ENCODE results near the gene PLCH1. TPM values are rescaled to one million over a fixed set of nuclear protein-coding genes. Genes with fewer than 3 reads are reported as not detected.

The PLCH1 gene
- total and polyA plus RNA-seq, 4 donors: 0.03 to 1.0 (median 0.22) TPM

GRCh38 chr3:155743606-155744005 is 1.3 kb downstream of the PLCH1 start:
- Histone ChIP-seq H3K27me3 (ENCODE audit: control insufficient read depth in 4 of 4, insufficient read depth in 4 of 4, low read length in 3 of 4) (no peaks in the 10 kb centered on the region), H3K36me3 (ENCODE audit: control insufficient read depth in 4 of 4, insufficient read depth in 3 of 4, low read depth in 1 of 4, low read length in 3 of 4) (no peaks in the 10 kb centered on the region), H3K4me1 (ENCODE audit: control insufficient read depth in 4 of 4, insufficient read depth in 4 of 4, low read length in 3 of 4) (peaks cover 0 to 16% (median 8%) of the 10 kb centered on the region in 4 donors), H3K27ac (ENCODE audit: low read depth in 1 of 2, low read length in 2 of 2) (no peak overlapping the region), H3K4me3 (ENCODE audit: low read depth in 1 of 3, low read length in 3 of 3) (peak overlapping the region; percentile 61 to 77 (median 62)), H3K9me3 (ENCODE audit: control insufficient read depth in 4 of 4, low read length in 3 of 4) (no peaks in the 10 kb centered on the region), H3K9ac (ENCODE audit: low read depth in 1 of 2, low read length in 2 of 2) (peak overlapping the region; percentile 28 to 61)
- WGBS: 13% methylated on average over 8 of the region's 8 CpGs
- TF ChIP-seq ZBTB33 (IDR thresholded peaks at IDR 0.05): no peak
- no peak for TF ChIP-seq YY1 (IDR thresholded peaks at IDR 0.05)
- TF ChIP-seq RXRA (IDR thresholded peaks at IDR 0.05): no peak
- no peak for TF ChIP-seq CTCF (IDR thresholded peaks at IDR 0.05; ENCODE audit: low read depth, low read length, missing input control)
- TF ChIP-seq HNF4G (IDR thresholded peaks at IDR 0.05): no peak
- TF ChIP-seq MAX (IDR thresholded peaks at IDR 0.05): no peak
- no peak for TF ChIP-seq TAF1 (conservative IDR thresholded peaks at IDR 0.05)
- no peak for DNase-seq (ENCODE audit: low spot score)

GRCh38 chr3:155742349-155742965 is 2.4 kb downstream of the PLCH1 start:
- no peak for DNase-seq (ENCODE audit: low spot score)
- no peak overlapping the region for H3K9ac ChIP-seq (ENCODE audit: low read depth in 1 of 2, low read length in 2 of 2)
- H3K27ac ChIP-seq (ENCODE audit: low read depth in 1 of 2, low read length in 2 of 2): no peak overlapping the region
- peaks cover 3 to 22% (median 13%) of the 10 kb centered on the region in 4 donors for H3K4me1 ChIP-seq (ENCODE audit: control insufficient read depth in 4 of 4, insufficient read depth in 4 of 4, low read length in 3 of 4)
- no peak for TF ChIP-seq YY1 (IDR thresholded peaks at IDR 0.05)
- no peak for TF ChIP-seq ZBTB33 (IDR thresholded peaks at IDR 0.05)
- no peak for TF ChIP-seq ATF3 (IDR thresholded peaks at IDR 0.05)
- no peak for TF ChIP-seq EGR1 (IDR thresholded peaks at IDR 0.05; ENCODE audit: low read depth in 2 of 2)
- no peaks in the 10 kb centered on the region for H3K27me3 ChIP-seq (ENCODE audit: control insufficient read depth in 4 of 4, insufficient read depth in 4 of 4, low read length in 3 of 4)
- no peaks in the 10 kb centered on the region for H3K36me3 ChIP-seq (ENCODE audit: control insufficient read depth in 4 of 4, insufficient read depth in 3 of 4, low read depth in 1 of 4, low read length in 3 of 4)
- 92% methylated on average over 5 of the region's 5 CpGs for WGBS
- no peak overlapping the region for H3K4me3 ChIP-seq (ENCODE audit: low read depth in 1 of 3, low read length in 3 of 3)
- H3K9me3 ChIP-seq (ENCODE audit: control insufficient read depth in 4 of 4, low read length in 3 of 4): no peaks in the 10 kb centered on the region

GRCh38 chr3:155741603-155742002 is 3.3 kb downstream of the PLCH1 start:
- H3K9me3 ChIP-seq (ENCODE audit: control insufficient read depth in 4 of 4, low read length in 3 of 4): no peaks in the 10 kb centered on the region
- H3K4me1 ChIP-seq (ENCODE audit: control insufficient read depth in 4 of 4, insufficient read depth in 4 of 4, low read length in 3 of 4): peaks cover 3 to 22% (median 13%) of the 10 kb centered on the region in 4 donors
- no peak for DNase-seq (ENCODE audit: low spot score)
- H3K4me3 ChIP-seq (ENCODE audit: low read depth in 1 of 3, low read length in 3 of 3): no peak overlapping the region
- H3K27me3 ChIP-seq (ENCODE audit: control insufficient read depth in 4 of 4, insufficient read depth in 4 of 4, low read length in 3 of 4): no peaks in the 10 kb centered on the region
- no peaks in the 10 kb centered on the region for H3K36me3 ChIP-seq (ENCODE audit: control insufficient read depth in 4 of 4, insufficient read depth in 3 of 4, low read depth in 1 of 4, low read length in 3 of 4)
- H3K9ac ChIP-seq (ENCODE audit: low read depth in 1 of 2, low read length in 2 of 2): no peak overlapping the region
- no peak overlapping the region for H3K27ac ChIP-seq (ENCODE audit: low read depth in 1 of 2, low read length in 2 of 2)
- TF ChIP-seq CTCF (IDR thresholded peaks at IDR 0.05; ENCODE audit: low read depth, low read length, missing input control) (no peak), ZBTB33 (IDR thresholded peaks at IDR 0.05) (no peak), JUND (IDR thresholded peaks at IDR 0.05) (no peak), TAF1 (conservative IDR thresholded peaks at IDR 0.05) (no peak), GABPA (IDR thresholded peaks at IDR 0.05 in 1 of 2, conservative IDR thresholded peaks at IDR 0.05 in 1 of 2) (no peak), SP1 (IDR thresholded peaks at IDR 0.05) (no peak), MAX (IDR thresholded peaks at IDR 0.05) (no peak), EGR1 (IDR thresholded peaks at IDR 0.05; ENCODE audit: low read depth in 2 of 2) (no peak), RXRA (IDR thresholded peaks at IDR 0.05) (no peak), YY1 (IDR thresholded peaks at IDR 0.05) (no peak), ATF3 (IDR thresholded peaks at IDR 0.05) (no peak), FOXA2 (IDR thresholded peaks at IDR 0.05) (no peak)
